Fibroblast of skin of right biceps (primary cell): ENCODE results near the gene PDXK.
A peak's percentile ranks its signal among the peaks of the same experiment; 100 is the strongest.
"Not testable (repeated sequence)": the region's sequence is repeated elsewhere in the genome, so short reads cannot be mapped to it uniquely, and the experiment has no call there.

ENCODE experiments used
- DNase-seq: peaks from one replicate; pipeline ENCODE4 v3.0.0-alpha.2; 2013

PDXK gene

GRCh38 chr21:43697758-43698643 lies 20.9 kb upstream of the PDXK start:
- peak; percentile 45 for DNase-seq

GRCh38 chr21:43699492-43699777 lies 19.5 kb upstream of the PDXK start:
- DNase-seq, result not testable (repeated sequence)

- no peak for DNase-seq
Observed at GRCh38 chr21:43699933-43700599, 18.9 kb upstream of the PDXK start.

GRCh38 chr21:43701936-43702784 lies 16.8 kb upstream of the PDXK start:
- DNase-seq, result no peak

GRCh38 chr21:43702785-43703034 lies 16.2 kb upstream of the PDXK start:
- peak; percentile 66 for DNase-seq

GRCh38 chr21:43703035-43703880 lies 15.7 kb upstream of the PDXK start:
- peak; percentile 82 for DNase-seq

- DNase-seq, result no peak
Observed at GRCh38 chr21:43707462-43707861, 11.5 kb upstream of the PDXK start.

- DNase-seq, result no peak
Observed at GRCh38 chr21:43708745-43709381, 10.1 kb upstream of the PDXK start.

GRCh38 chr21:43712268-43712942 lies 6.5 kb upstream of the PDXK start:
- DNase-seq, result peak; percentile 51

GRCh38 chr21:43713123-43713522 lies 5.8 kb upstream of the PDXK start:
- not testable (repeated sequence) for DNase-seq

GRCh38 chr21:43716376-43717165 lies 2.4 kb upstream of the PDXK start:
- DNase-seq, result peak; percentile 23

- no peak for DNase-seq
Observed at GRCh38 chr21:43717166-43717853, 1.6 kb upstream of the PDXK start.

- no peak for DNase-seq
Observed at GRCh38 chr21:43717967-43718871, 710 bp upstream of the PDXK start.

- DNase-seq, result no peak
Observed at GRCh38 chr21:43719748-43720538, 1.0 kb downstream of the PDXK start.

- no peak for DNase-seq
Observed at GRCh38 chr21:43720539-43721166, 1.7 kb downstream of the PDXK start.

GRCh38 chr21:43721206-43721605 lies 2.3 kb downstream of the PDXK start:
- no peak for DNase-seq

- DNase-seq, result no peak
Observed at GRCh38 chr21:43721939-43722338, 3.0 kb downstream of the PDXK start.

- no peak for DNase-seq
Observed at GRCh38 chr21:43723648-43724047, 4.7 kb downstream of the PDXK start.
